CD4-positive, alpha-beta T cell treated with Interleukin-2 at 100 ng/mL for 4 hours (primary cell): ENCODE results near the gene KCNC3.

Source experiments
- DNase-seq: peaks from one replicate; pipeline ENCODE4 v3.0.0-alpha.2; 2020; ENCODE audit warnings: low spot score

The KCNC3 gene

GRCh38 chr19:50275577-50276368 lies 53.4 kb downstream of the KCNC3 start:
- DNase-seq, result no peak

- no peak for DNase-seq
Observed at GRCh38 chr19:50273821-50274220, 55.4 kb downstream of the KCNC3 start.

GRCh38 chr19:50272263-50272897 lies 56.8 kb downstream of the KCNC3 start:
- DNase-seq, result no peak

- no peak for DNase-seq
Observed at GRCh38 chr19:50269653-50270052, 59.5 kb downstream of the KCNC3 start.

GRCh38 chr19:50268501-50268900 lies 60.7 kb downstream of the KCNC3 start:
- DNase-seq, result no peak

- DNase-seq, result no peak
Observed at GRCh38 chr19:50268041-50268440, 61.1 kb downstream of the KCNC3 start.

- no peak for DNase-seq
Observed at GRCh38 chr19:50266896-50267295, 62.3 kb downstream of the KCNC3 start.

GRCh38 chr19:50266041-50266440 lies 63.1 kb downstream of the KCNC3 start:
- DNase-seq, result no peak

GRCh38 chr19:50264483-50265186 lies 64.5 kb downstream of the KCNC3 start:
- DNase-seq, result no peak

- no peak for DNase-seq
Observed at GRCh38 chr19:50263176-50263575, 66.0 kb downstream of the KCNC3 start.
